Measurements from ENCODE around the gene IL3.

The IL3 gene

DNA sequence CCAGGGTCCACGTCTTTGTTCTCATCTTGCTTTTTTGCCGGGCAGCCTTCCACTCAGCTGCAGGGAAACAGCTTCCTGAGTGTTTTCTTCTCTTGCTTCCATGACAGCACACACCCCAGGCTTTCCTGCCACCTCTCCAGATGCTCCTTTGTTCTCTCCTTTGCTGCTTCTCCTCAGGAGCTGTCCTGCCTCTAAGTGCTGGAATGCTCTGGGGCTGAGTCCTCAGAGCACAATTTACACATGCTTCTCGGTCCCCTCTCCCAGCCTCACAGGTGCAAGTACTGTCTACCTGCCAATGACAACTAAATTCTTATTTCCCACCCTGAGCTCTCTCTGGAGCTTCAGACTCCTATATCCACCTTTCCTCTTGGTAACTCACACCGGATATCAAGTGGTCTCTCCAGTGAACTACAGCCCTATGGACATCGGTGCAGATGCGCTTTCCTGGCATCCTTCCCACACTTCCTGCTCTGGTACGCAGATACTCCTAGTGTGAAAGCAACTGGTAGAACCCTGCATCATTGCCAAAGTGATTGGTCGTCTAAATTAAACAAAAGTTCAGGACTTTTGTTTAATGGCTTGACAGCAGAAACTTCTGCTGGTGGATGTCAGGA, 35.6 kb upstream of the IL3 start:
- TF ChIP-seq ZNF565 (CRISPR knock-in tag; conservative IDR thresholded peaks at IDR 0.05; ENCODE audit: low read depth) = no peak
- TF ChIP-seq, protein P1, sequence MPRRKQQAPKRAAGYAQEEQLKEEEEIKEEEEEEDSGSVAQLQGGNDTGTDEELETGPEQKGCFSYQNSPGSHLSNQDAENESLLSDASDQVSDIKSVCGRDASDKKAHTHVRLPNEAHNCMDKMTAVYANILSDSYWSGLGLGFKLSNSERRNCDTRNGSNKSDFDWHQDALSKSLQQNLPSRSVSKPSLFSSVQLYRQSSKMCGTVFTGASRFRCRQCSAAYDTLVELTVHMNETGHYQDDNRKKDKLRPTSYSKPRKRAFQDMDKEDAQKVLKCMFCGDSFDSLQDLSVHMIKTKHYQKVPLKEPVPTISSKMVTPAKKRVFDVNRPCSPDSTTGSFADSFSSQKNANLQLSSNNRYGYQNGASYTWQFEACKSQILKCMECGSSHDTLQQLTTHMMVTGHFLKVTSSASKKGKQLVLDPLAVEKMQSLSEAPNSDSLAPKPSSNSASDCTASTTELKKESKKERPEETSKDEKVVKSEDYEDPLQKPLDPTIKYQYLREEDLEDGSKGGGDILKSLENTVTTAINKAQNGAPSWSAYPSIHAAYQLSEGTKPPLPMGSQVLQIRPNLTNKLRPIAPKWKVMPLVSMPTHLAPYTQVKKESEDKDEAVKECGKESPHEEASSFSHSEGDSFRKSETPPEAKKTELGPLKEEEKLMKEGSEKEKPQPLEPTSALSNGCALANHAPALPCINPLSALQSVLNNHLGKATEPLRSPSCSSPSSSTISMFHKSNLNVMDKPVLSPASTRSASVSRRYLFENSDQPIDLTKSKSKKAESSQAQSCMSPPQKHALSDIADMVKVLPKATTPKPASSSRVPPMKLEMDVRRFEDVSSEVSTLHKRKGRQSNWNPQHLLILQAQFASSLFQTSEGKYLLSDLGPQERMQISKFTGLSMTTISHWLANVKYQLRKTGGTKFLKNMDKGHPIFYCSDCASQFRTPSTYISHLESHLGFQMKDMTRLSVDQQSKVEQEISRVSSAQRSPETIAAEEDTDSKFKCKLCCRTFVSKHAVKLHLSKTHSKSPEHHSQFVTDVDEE (CRISPR knock-in tag; IDR thresholded peaks at IDR 0.05) = no peak
- TF ChIP-seq, protein P2, sequence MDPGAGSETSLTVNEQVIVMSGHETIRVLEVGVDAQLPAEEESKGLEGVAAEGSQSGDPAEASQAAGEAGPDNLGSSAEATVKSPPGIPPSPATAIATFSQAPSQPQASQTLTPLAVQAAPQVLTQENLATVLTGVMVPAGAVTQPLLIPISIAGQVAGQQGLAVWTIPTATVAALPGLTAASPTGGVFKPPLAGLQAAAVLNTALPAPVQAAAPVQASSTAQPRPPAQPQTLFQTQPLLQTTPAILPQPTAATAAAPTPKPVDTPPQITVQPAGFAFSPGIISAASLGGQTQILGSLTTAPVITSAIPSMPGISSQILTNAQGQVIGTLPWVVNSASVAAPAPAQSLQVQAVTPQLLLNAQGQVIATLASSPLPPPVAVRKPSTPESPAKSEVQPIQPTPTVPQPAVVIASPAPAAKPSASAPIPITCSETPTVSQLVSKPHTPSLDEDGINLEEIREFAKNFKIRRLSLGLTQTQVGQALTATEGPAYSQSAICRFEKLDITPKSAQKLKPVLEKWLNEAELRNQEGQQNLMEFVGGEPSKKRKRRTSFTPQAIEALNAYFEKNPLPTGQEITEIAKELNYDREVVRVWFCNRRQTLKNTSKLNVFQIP (CRISPR knock-in tag; IDR thresholded peaks at IDR 0.05; ENCODE audit: borderline replicate concordance, low read depth) = no peak
- TF ChIP-seq, protein P3, sequence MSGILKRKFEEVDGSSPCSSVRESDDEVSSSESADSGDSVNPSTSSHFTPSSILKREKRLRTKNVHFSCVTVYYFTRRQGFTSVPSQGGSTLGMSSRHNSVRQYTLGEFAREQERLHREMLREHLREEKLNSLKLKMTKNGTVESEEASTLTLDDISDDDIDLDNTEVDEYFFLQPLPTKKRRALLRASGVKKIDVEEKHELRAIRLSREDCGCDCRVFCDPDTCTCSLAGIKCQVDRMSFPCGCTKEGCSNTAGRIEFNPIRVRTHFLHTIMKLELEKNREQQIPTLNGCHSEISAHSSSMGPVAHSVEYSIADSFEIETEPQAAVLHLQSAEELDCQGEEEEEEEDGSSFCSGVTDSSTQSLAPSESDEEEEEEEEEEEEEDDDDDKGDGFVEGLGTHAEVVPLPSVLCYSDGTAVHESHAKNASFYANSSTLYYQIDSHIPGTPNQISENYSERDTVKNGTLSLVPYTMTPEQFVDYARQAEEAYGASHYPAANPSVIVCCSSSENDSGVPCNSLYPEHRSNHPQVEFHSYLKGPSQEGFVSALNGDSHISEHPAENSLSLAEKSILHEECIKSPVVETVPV (CRISPR knock-in tag; IDR thresholded peaks at IDR 0.05) = no peak
- TF ChIP-seq PPARA (CRISPR knock-in tag; IDR thresholded peaks at IDR 0.05; ENCODE audit: borderline replicate concordance) = no peak
- no peak for TF ChIP-seq BACH2 (CRISPR knock-in tag; IDR thresholded peaks at IDR 0.05; ENCODE audit: borderline replicate concordance)
- ATAC-seq = no peak

- TF ChIP-seq ZNF70 (CRISPR knock-in tag; IDR thresholded peaks at IDR 0.05) (no peak), CSDC2 (CRISPR knock-in tag; IDR thresholded peaks at IDR 0.05) (no peak), ZNF565 (CRISPR knock-in tag; conservative IDR thresholded peaks at IDR 0.05; ENCODE audit: low read depth) (no peak), ARNTL (CRISPR knock-in tag; IDR thresholded peaks at IDR 0.05; ENCODE audit: borderline replicate concordance, low read depth) (no peak), PPARA (CRISPR knock-in tag; IDR thresholded peaks at IDR 0.05; ENCODE audit: borderline replicate concordance) (no peak), ZFP30 (CRISPR knock-in tag; IDR thresholded peaks at IDR 0.05) (no peak), ZFP3 (CRISPR knock-in tag; IDR thresholded peaks at IDR 0.05) (no peak), ZC3H10 (CRISPR knock-in tag; IDR thresholded peaks at IDR 0.05) (no peak), TCF4 (CRISPR knock-in tag; IDR thresholded peaks at IDR 0.05; ENCODE audit: borderline replicate concordance) (no peak), TOX (CRISPR knock-in tag; IDR thresholded peaks at IDR 0.05; ENCODE audit: borderline replicate concordance) (no peak), GLIS3 (CRISPR knock-in tag; IDR thresholded peaks at IDR 0.05) (no peak)
- TF ChIP-seq, protein P3 (CRISPR knock-in tag; IDR thresholded peaks at IDR 0.05) = no peak
- TF ChIP-seq, protein P4, sequence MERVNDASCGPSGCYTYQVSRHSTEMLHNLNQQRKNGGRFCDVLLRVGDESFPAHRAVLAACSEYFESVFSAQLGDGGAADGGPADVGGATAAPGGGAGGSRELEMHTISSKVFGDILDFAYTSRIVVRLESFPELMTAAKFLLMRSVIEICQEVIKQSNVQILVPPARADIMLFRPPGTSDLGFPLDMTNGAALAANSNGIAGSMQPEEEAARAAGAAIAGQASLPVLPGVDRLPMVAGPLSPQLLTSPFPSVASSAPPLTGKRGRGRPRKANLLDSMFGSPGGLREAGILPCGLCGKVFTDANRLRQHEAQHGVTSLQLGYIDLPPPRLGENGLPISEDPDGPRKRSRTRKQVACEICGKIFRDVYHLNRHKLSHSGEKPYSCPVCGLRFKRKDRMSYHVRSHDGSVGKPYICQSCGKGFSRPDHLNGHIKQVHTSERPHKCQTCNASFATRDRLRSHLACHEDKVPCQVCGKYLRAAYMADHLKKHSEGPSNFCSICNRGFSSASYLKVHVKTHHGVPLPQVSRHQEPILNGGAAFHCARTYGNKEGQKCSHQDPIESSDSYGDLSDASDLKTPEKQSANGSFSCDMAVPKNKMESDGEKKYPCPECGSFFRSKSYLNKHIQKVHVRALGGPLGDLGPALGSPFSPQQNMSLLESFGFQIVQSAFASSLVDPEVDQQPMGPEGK (CRISPR knock-in tag; IDR thresholded peaks at IDR 0.05; ENCODE audit: borderline replicate concordance) = no peak
- TF ChIP-seq, protein P2 (CRISPR knock-in tag; IDR thresholded peaks at IDR 0.05; ENCODE audit: borderline replicate concordance, low read depth) = no peak
- TF ChIP-seq, protein P1 (CRISPR knock-in tag; IDR thresholded peaks at IDR 0.05) = no peak
- no peak for ATAC-seq
These were observed 35.0 kb upstream of the IL3 start for GRCh38 chr5:132025403-132025971.
